Mesenchymal stem cell (in vitro differentiated cells and primary cell): Measurements from ENCODE around the gene PLA2G2F.
A peak's percentile ranks its signal among the peaks of the same experiment; 100 is the strongest.

Experiments used
- DNase-seq: peaks from one replicate; pipeline ENCODE4 v3.0.0-alpha.2; 2013
- H2AFZ ChIP-seq: one replicate; pipeline ENCODE4 v1.6.1; 2013; ENCODE audit warnings: low read depth, mild to moderate bottlenecking, control low read depth, inconsistent platforms, low read length, moderate library complexity
- H2AK5ac ChIP-seq: 2 replicates; pipeline ENCODE4 v1.6.1; 2013; ENCODE audit warnings: low read length, moderate library complexity, mild to moderate bottlenecking, inconsistent platforms; ENCODE audit not compliant: severe bottlenecking
- H2BK120ac ChIP-seq: one replicate; pipeline ENCODE4 v1.6.1; 2013; ENCODE audit warnings: low read depth, mild to moderate bottlenecking, inconsistent platforms, low read length, moderate library complexity
- H2BK12ac ChIP-seq, 2 experiments: one replicate each; pipeline ENCODE4 v1.6.1; 2013; ENCODE audit warnings: inconsistent platforms in 2 of 2, low read length in 2 of 2, mild to moderate bottlenecking in 2 of 2, moderate library complexity in 2 of 2, control low read depth in 1 of 2
- H2BK15ac ChIP-seq: one replicate; pipeline ENCODE4 v1.6.1; 2013; ENCODE audit warnings: mild to moderate bottlenecking, low read depth, inconsistent platforms; ENCODE audit not compliant: poor library complexity, severe bottlenecking
- H2BK5ac ChIP-seq: 2 replicates; pipeline ENCODE4 v1.6.1; 2013; ENCODE audit warnings: low read depth, mild to moderate bottlenecking, low read length, control low read depth, inconsistent platforms; ENCODE audit not compliant: poor library complexity, severe bottlenecking
- H3K14ac ChIP-seq, 2 experiments: one replicate each; pipeline ENCODE4 v1.6.1; 2013; ENCODE audit warnings: inconsistent platforms in 2 of 2, low read length in 2 of 2, control low read depth in 1 of 2, mild to moderate bottlenecking in 1 of 2, moderate library complexity in 1 of 2
- H3K18ac ChIP-seq, 2 experiments: one replicate each; pipeline ENCODE4 v1.6.1; 2013; ENCODE audit warnings: inconsistent platforms in 2 of 2, low read length in 2 of 2, control low read depth in 1 of 2, low read depth in 1 of 2, mild to moderate bottlenecking in 1 of 2
- H3K23ac ChIP-seq, 2 experiments: one replicate each; pipeline ENCODE4 v1.6.1; 2013; ENCODE audit warnings: inconsistent platforms in 2 of 2, low read length in 2 of 2, mild to moderate bottlenecking in 2 of 2, moderate library complexity in 2 of 2, control low read depth in 1 of 2
- H3K27ac ChIP-seq: 2 replicates; pipeline ENCODE4 v1.5.1; 2013; ENCODE audit warnings: mild to moderate bottlenecking, moderate library complexity, low read length, control low read depth, inconsistent platforms; ENCODE audit not compliant: poor library complexity, severe bottlenecking
- H3K27me3 ChIP-seq, 2 experiments: 2 replicates each; pipeline versions ENCODE4 v1.6.1 to v1.7.0; 2013; ENCODE audit warnings: low read length in 2 of 2, mild to moderate bottlenecking in 2 of 2, moderate library complexity in 2 of 2, control low read depth in 1 of 2, inconsistent platforms in 1 of 2; ENCODE audit not compliant: control insufficient read depth in 1 of 2, insufficient read depth in 1 of 2
- H3K36me3 ChIP-seq, 2 experiments: 2 replicates each; pipeline versions ENCODE4 v1.6.1 to v1.7.0; 2013; ENCODE audit warnings: low read length in 2 of 2, control low read depth in 1 of 2, inconsistent platforms in 1 of 2, low read depth in 1 of 2, mild to moderate bottlenecking in 1 of 2; ENCODE audit not compliant: insufficient read depth in 2 of 2, control insufficient read depth in 1 of 2
- H3K4ac ChIP-seq, 2 experiments: one replicate each; pipeline ENCODE4 v1.6.1; 2013; ENCODE audit warnings: inconsistent platforms in 2 of 2, low read length in 2 of 2, mild to moderate bottlenecking in 2 of 2, moderate library complexity in 2 of 2, control low read depth in 1 of 2, low read depth in 1 of 2
- H3K4me1 ChIP-seq: 2 replicates; pipeline ENCODE4 v1.6.1; 2013; ENCODE audit warnings: low read depth, low read length, control low read depth; ENCODE audit not compliant: control insufficient read depth, insufficient read depth
- H3K4me2 ChIP-seq: 2 replicates; pipeline ENCODE4 v1.6.1; 2013; ENCODE audit warnings: low read length, mild to moderate bottlenecking, inconsistent platforms; ENCODE audit not compliant: poor library complexity, severe bottlenecking
- H3K4me3 ChIP-seq, 2 experiments: 2 replicates each; pipeline versions ENCODE4 v1.5.1 to v1.7.0; 2013; ENCODE audit warnings: low read length in 2 of 2, mild to moderate bottlenecking in 2 of 2, control low read depth in 1 of 2, low read depth in 1 of 2; ENCODE audit not compliant: insufficient read depth in 1 of 2
- H3K79me1 ChIP-seq: replicated peaks from 2 replicates; pipeline ENCODE4 v1.6.1; 2013; ENCODE audit warnings: mild to moderate bottlenecking, control low read depth, low read length, inconsistent platforms; ENCODE audit not compliant: poor library complexity, severe bottlenecking
- H3K9ac ChIP-seq: 2 replicates; pipeline ENCODE4 v1.7.0; 2013; ENCODE audit warnings: mild to moderate bottlenecking, low read length, moderate library complexity
- H3K9me3 ChIP-seq: 2 replicates; pipeline ENCODE4 v1.7.0; 2013; ENCODE audit warnings: mild to moderate bottlenecking, low read length; ENCODE audit not compliant: control insufficient read depth
- H4K8ac ChIP-seq: one replicate; pipeline ENCODE4 v1.6.1; 2013; ENCODE audit warnings: inconsistent platforms, mild to moderate bottlenecking, low read length, moderate library complexity
- H4K91ac ChIP-seq: one replicate; pipeline ENCODE4 v1.6.1; 2013; ENCODE audit warnings: mild to moderate bottlenecking, low read length, inconsistent platforms
- WGBS: methylation state at CpG from one replicate; pipeline ENCODE4 v1.1.7; 2013; ENCODE audit warnings: mixed read lengths; 5-methylcytosine and 5-hydroxymethylcytosine counted together

PLA2G2F gene

GRCh38 chr1:20099533-20099932 lies 39.6 kb upstream of the PLA2G2F start:
- no peak overlapping the region for H3K4me2 ChIP-seq
- H3K18ac ChIP-seq = no peak overlapping the region
- H3K9ac ChIP-seq = peak overlapping the region; percentile 7
- peaks cover 5% of the 10 kb centered on the region for H3K9me3 ChIP-seq
- H3K23ac ChIP-seq = no peak overlapping the region
- no peak overlapping the region for H3K14ac ChIP-seq
- H2AFZ ChIP-seq = no peak overlapping the region
- H3K4me1 ChIP-seq = no peaks in the 10 kb centered on the region
- WGBS = 56% methylated on average over 3 of the region's 3 CpGs
- no peak overlapping the region for H2BK5ac ChIP-seq
- no peak overlapping the region for H4K8ac ChIP-seq
- H3K4me3 ChIP-seq = no peak overlapping the region
- no peaks in the 10 kb centered on the region for H3K79me1 ChIP-seq
- no peak overlapping the region for H2BK120ac ChIP-seq
- H2BK12ac ChIP-seq = no peak overlapping the region
- H2BK15ac ChIP-seq = no peak overlapping the region
- no peak overlapping the region for H3K4ac ChIP-seq
- DNase-seq = no peak
- no peak overlapping the region for H3K27ac ChIP-seq
- H2AK5ac ChIP-seq = no peak overlapping the region
- H3K36me3 ChIP-seq = no peaks in the 10 kb centered on the region
- peaks cover 0 to 4% of the 10 kb centered on the region in 2 experiments for H3K27me3 ChIP-seq
- no peak overlapping the region for H4K91ac ChIP-seq

GRCh38 chr1:20100632-20101355 lies 38.3 kb upstream of the PLA2G2F start:
- Histone ChIP-seq H3K14ac (no peak overlapping the region), H3K9ac (peak overlapping the region; percentile 28), H3K23ac (no peak overlapping the region), H3K4me1 (no peaks in the 10 kb centered on the region), H3K27ac (no peak overlapping the region), H3K27me3 (peaks cover 0 to 4% of the 10 kb centered on the region in 2 experiments), H4K91ac (no peak overlapping the region), H3K4me3 (no peak overlapping the region), H2AFZ (no peak overlapping the region), H2BK120ac (no peak overlapping the region), H3K18ac (no peak overlapping the region), H3K4ac (no peak overlapping the region), H2AK5ac (no peak overlapping the region), H3K4me2 (no peak overlapping the region), H2BK5ac (no peak overlapping the region), H2BK15ac (no peak overlapping the region), H4K8ac (no peak overlapping the region), H3K79me1 (no peaks in the 10 kb centered on the region), H3K9me3 (peaks cover 5% of the 10 kb centered on the region), H3K36me3 (no peaks in the 10 kb centered on the region), H2BK12ac (no peak overlapping the region)
- WGBS = 60% methylated on average over 14 of the region's 14 CpGs
- DNase-seq = peak; percentile 44

GRCh38 chr1:20102875-20103274 lies 36.2 kb upstream of the PLA2G2F start:
- Histone ChIP-seq H3K79me1 (no peaks in the 10 kb centered on the region), H3K23ac (no peak overlapping the region), H2BK15ac (no peak overlapping the region), H2AK5ac (no peak overlapping the region), H2AFZ (no peak overlapping the region), H2BK5ac (no peak overlapping the region), H3K27ac (no peak overlapping the region), H3K18ac (no peak overlapping the region), H3K4me1 (no peaks in the 10 kb centered on the region), H3K9me3 (no peaks in the 10 kb centered on the region), H3K27me3 (peaks cover 0 to 4% of the 10 kb centered on the region in 2 experiments), H4K8ac (no peak overlapping the region), H3K4me3 (no peak overlapping the region), H4K91ac (no peak overlapping the region), H3K14ac (no peak overlapping the region), H2BK120ac (no peak overlapping the region), H3K9ac (peak overlapping the region; percentile 17), H3K4ac (no peak overlapping the region), H3K4me2 (no peak overlapping the region), H2BK12ac (no peak overlapping the region), H3K36me3 (no peaks in the 10 kb centered on the region)
- peak; percentile 25 for DNase-seq
- 91% methylated on average over 1 of the region's 1 CpG for WGBS

- no peak overlapping the region for H3K4me3 ChIP-seq
- no peak overlapping the region for H2AFZ ChIP-seq
- no peak overlapping the region for H3K27ac ChIP-seq
- no peak overlapping the region for H3K9ac ChIP-seq
- no peak overlapping the region for H3K4ac ChIP-seq
- no peak overlapping the region for H3K4me2 ChIP-seq
- no peaks in the 10 kb centered on the region for H3K79me1 ChIP-seq
- 41% methylated on average over 1 of the region's 1 CpG for WGBS
- no peaks in the 10 kb centered on the region for H3K36me3 ChIP-seq
- no peaks in the 10 kb centered on the region for H3K9me3 ChIP-seq
- H3K23ac ChIP-seq = no peak overlapping the region
- no peak overlapping the region for H3K14ac ChIP-seq
- no peak overlapping the region for H2BK5ac ChIP-seq
- H2AK5ac ChIP-seq = no peak overlapping the region
- no peak overlapping the region for H2BK120ac ChIP-seq
- no peak overlapping the region for H3K18ac ChIP-seq
- DNase-seq = no peak
- no peak overlapping the region for H4K91ac ChIP-seq
- no peaks in the 10 kb centered on the region for H3K4me1 ChIP-seq
- no peak overlapping the region for H2BK12ac ChIP-seq
- H3K27me3 ChIP-seq = peaks cover 0 to 3% of the 10 kb centered on the region in 2 experiments
- H2BK15ac ChIP-seq = no peak overlapping the region
- no peak overlapping the region for H4K8ac ChIP-seq
Observed at GRCh38 chr1:20105856-20106255, 33.3 kb upstream of the PLA2G2F start.
